8988T (cell line): ENCODE data around the gene C1orf21.

Source experiments
- DNase-seq: peaks from one replicate; pipeline ENCODE4 v3.0.0; 2011

The C1orf21 gene

DNA sequence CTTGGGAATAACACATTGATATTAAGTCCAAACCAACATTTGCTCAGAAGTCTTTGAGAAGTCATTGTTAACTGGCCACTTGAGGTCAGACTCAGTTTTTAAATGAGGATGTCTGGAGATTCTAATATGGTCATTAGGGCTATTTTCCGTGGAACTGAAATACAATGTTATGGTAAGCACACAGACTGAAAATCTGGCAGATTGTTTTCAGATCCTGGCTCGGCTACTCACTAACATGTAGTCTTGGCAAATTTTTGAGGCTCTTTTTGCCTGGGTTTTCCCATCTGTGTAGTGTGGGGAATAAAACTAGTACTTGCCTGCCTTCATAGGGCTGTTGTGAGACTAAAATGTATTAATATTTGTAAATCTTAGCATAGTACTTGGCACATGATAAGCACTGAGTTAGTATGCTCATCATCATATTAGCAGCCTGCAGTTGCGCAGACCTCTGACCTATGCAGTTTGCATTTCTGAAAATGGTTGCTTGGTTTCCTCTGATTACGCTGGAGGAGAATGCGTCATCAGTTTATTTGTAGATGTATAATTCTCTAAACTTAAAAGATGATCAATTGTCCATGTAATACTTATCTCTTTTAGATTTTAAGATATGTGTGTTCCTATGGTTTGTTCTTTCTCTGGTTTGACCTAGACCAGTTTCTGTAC is 100.8 kb downstream of the C1orf21 start:
- no peak for DNase-seq

DNA sequence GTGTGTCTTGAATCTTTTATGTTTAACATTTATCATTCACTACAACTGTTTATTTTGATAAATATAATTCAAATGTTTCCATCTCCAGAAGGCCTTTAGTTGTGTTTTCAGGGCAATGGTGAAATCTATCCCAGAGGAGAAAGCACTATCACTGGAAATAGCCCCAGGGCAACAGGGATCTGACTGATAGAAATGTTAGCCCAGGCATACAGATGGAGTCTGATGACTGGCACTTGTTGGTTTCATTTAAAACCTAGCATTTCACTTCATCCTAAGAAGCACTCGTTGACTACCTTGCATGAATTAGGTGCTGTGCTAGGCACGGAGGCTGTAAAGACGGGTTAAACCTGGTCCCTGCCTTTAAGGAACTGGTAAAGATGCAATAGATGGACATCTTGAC is 103.1 kb downstream of the C1orf21 start:
- DNase-seq, result no peak

GRCh38 chr1:184492536-184492935 is 105.7 kb downstream of the C1orf21 start:
- DNase-seq, result no peak

DNA sequence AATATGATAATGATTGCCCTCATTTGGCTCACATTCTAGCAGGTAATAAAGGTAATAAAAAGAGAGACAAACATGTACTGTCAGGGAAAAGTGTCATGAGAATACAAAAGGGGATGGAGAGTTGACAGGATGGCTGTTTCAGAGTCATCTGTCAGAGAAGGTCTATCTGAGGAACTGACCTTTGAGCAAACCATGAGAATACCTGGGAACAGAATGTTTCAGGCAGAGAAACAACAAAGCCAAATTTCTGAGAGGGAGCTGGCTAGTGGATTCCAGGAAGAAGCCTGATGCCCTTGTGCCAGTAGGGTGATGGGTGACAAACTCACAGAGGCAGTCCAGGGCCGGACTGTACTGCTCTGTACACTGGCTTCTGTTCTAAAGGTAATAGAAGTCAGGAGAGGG is 107.2 kb downstream of the C1orf21 start:
- DNase-seq, result no peak

DNA sequence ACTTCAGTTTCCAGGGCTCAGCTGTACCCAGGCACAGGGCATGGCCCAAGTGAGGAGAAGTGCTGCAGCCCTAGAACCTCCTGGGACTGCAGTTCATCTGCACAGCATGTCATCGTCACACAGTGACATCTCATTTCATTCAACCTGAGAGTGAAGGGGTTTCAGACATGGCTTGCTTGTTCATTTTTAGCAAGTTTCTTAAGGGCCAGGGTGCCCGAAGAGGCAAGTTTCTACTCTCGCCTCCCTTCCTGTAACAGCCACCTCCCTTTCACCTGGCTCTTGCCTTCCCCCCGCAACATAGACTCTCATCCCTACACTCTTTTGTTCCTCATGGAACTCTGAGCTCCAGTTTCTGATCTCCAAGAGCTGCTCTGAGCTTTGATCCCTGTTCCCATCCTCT is 108.1 kb downstream of the C1orf21 start:
- DNase-seq, result no peak

DNA sequence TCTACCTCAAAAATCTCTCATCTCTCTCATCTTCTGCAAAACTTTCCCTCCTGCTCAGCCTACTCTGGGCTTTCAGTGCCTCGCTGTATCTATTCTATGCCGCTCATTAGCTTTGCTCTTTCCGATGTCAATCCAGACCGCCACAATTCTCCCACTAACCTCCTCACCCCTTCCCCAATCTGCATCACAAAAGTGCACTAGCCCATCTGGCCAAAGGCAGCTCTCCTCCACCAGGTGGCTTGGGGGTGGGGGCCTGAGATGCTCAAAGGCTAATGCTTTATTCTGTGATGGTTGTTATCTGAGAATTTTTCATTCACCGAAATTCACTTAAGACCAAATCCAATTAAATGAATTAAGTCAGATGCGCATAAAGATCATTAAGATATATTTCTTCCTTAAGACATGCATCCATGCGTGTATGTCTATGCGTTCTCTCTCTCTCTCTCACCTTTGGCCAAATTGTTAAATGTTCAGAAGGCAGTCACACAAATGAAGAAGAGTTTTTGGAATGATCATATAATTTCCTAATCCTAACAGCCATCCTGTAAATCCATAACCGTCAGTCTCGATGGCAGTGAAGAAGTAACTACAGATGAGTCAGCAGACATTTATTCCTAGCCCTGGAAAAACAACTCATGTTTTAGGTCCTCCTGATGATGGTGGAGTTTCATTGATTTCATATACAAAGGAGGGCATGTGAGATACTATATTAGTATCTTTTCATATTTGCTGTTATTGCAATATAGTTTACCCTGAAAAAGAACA is 111.3 kb downstream of the C1orf21 start:
- DNase-seq, result no peak

DNA sequence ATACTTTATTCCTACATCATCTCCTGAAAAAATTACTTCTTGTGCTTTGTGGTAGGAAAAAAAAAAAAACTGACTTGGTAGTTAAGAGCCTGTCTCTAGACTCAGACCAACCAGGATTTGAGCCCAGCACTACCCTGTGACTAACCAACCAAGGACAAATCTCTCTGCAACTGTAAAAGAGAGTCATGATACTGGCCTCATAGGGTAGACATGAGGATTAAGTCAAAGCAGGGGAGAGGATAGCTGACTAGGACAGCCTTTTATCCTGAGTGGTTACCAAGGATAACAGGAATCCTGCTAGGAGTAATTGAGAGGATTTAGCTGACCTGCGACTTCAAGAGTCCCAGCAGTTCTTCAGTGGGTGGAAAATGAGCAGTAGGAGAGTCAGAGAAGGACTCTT is 112.8 kb downstream of the C1orf21 start:
- no peak for DNase-seq

DNA sequence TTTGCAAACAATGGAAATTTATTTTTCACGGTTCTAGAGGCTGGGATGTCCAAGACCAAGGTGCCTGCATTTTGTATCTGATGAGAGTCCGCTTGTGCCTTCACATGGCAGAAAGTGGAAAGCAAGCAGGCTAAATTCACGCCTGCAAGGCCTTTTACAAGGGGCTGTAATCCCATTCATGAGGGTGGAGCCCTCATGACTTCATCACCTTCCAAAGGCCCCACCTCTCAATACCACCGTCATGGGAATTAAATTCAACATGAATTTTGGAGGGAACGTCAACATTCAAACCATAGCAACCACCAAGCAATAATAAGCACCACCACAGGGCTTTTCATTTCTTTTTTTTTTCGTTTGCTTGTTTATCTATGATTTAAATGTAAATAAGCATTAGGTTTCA is 115.3 kb downstream of the C1orf21 start:
- no peak for DNase-seq

- no peak for DNase-seq
Measured at GRCh38 chr1:184503221-184503749, 116.5 kb downstream of the C1orf21 start.

GRCh38 chr1:184504040-184504954 is 117.5 kb downstream of the C1orf21 start:
- no peak for DNase-seq

DNA sequence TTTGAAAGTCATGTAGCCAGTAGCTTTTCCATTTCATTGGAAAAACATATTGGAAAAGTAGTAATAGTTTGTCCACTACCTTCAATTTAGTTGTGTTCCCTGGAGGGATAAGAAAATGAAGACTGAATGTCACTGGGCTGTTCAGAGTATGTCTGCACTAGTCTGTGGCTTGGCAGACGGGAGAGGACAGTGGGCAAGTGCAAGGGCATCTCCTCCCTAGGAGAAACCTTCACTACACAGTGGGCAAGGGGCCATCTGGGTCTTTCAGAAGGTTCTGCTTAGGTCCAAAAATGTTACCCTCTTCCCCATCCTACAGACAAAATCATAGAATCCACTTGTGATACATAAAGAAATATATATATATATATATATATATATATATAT is 118.1 kb downstream of the C1orf21 start:
- no peak for DNase-seq

DNA sequence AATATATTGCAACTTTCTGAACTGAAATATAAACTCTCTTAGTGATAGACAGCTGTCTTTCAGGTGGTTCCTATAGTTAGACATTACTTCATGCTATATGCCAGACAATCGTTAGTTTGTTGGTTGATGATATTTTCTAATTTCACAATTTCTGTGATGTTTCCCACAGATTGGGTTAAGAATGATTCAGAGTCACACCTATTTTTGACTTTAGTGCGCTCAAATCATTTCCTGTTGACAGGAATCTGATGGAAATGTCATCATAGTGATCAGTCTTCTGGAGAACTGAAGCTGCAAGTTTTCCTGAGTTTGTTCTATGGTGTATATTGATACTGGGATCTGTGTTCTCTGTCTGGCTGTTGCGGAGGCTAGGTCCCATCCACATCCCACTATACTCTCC is 119.7 kb downstream of the C1orf21 start:
- DNase-seq, result no peak

GRCh38 chr1:184507165-184507564 is 120.3 kb downstream of the C1orf21 start:
- DNase-seq, result no peak

- no peak for DNase-seq
Measured at GRCh38 chr1:184507604-184508280, 120.9 kb downstream of the C1orf21 start.

DNA sequence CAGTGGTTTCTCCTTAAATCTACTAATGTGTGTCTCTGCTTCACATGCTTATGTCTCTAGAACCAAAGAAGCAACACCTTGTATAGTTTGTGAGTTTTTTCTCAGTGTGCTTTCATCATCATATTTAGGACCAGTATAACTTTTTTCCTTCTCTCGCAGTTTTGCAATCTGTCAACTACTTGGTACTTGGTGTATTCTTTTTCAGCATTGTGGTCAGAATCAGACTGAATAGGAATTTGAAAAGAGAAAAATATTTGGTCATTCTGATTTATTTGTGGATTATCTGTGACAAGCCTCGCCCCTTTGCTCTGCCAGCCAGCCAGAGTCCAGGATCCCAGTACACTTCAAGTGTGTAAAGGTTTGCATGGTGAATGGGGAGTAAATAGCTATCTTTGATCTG is 122.3 kb downstream of the C1orf21 start:
- DNase-seq, result no peak

- no peak for DNase-seq
Measured at GRCh38 chr1:184510110-184510509, 123.3 kb downstream of the C1orf21 start.

DNA sequence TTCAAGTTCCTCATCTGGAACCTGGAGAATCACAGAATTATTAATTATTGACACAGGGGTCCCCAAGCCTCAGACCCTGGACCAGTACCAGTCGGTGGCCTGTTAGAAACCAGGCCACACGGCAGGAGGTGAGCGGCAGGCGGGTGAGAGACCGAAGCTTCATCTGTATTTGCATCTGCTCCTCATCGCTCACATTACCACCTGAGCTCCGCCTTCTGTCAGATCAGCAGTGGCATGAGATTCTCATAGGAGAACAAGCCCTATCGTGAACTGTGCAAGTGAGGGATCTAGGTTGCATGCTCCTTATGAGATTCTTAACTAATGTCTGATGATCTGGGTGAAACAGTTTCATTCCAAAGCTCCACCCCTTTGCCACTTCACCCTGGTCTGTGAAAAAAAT is 125.9 kb downstream of the C1orf21 start:
- DNase-seq, result no peak

- no peak for DNase-seq
Measured at GRCh38 chr1:184513421-184513820, 126.6 kb downstream of the C1orf21 start.

DNA sequence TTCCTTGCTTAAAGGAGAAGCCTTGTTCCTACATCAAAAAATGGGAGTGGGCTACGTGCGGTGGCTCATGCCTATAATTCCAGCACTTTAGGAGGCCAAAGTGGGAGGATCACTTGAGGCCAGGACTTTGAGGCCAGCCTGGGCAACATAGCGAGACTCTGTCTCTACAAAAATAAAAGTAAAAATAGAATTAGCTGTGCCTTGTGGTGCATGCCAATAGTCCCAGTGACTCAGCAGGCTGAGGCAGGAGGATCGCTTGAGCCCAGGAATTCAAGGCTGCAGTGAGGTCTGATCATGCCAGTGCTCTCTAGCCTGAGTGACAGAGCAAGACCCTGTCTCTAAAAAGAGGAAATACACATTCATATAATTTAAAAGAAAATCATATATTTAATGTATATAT is 127.1 kb downstream of the C1orf21 start:
- DNase-seq, result no peak

GRCh38 chr1:184514447-184514846 is 127.6 kb downstream of the C1orf21 start:
- DNase-seq, result no peak

GRCh38 chr1:184517130-184517529 is 130.3 kb downstream of the C1orf21 start:
- no peak for DNase-seq

DNA sequence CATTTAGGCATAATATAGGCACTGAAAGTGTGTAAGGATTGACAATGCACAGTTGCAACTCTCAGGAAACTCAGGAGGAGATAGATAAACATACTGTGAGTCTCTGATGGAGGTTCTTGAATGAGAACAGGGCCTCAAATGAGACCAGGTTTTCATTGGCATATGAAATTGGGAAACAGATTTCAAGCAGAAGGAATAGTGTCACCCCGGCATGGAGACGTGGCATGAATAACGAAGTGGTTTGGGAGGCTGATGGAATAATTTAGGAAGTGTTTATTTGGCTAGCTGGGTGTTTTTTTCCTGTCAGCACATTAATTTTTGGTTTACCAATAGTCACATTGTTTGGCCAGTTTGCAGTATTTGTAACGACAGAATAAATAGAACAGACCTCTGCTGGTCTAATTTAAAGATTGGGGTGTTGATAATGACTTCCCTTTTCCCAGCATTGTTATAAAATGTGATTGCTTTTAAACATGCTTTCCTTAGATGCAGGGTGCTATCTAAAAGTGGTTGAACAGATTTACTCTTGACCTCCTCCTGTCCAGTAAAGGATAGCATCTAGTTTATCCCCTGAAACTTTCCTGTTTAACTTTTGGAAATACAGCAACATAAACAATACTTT is 132.0 kb downstream of the C1orf21 start:
- DNase-seq, result no peak
